Smooth muscle cell (in vitro differentiated cells): ENCODE results near the gene TMEM11. TPM values are rescaled to one million over a fixed set of nuclear protein-coding genes. Genes with fewer than 3 reads are reported as not detected.

ENCODE experiments used
- DNase-seq: peaks from one replicate; lab custom pipeline; 2025; ENCODE audit not compliant: unreplicated experiment; lab: John Stamatoyannopoulos, UW
- H2AFZ ChIP-seq: fragments of 200-600 bp; sonication (generic); 2 replicates; pipeline ENCODE4 v1.6.0; 2016; ENCODE audit warnings: antibody characterized with exemption, low read depth, mild to moderate bottlenecking
- H3F3A ChIP-seq: fragments of 200-600 bp; sonication (generic); 2 replicates; pipeline ENCODE4 v1.6.0; 2017; ENCODE audit warnings: antibody characterized with exemption, low read depth
- H3K27ac ChIP-seq: fragments of 200-600 bp; sonication (generic); 2 replicates; pipeline ENCODE4 v1.5.1; 2016; ENCODE audit warnings: low read depth, mild to moderate bottlenecking
- H3K27me3 ChIP-seq: fragments of 200-600 bp; sonication (generic); 2 replicates; pipeline ENCODE4 v1.6.1; 2016; ENCODE audit warnings: low read depth, mild to moderate bottlenecking
- H3K36me3 ChIP-seq: fragments of 200-600 bp; sonication (generic); 2 replicates; pipeline ENCODE4 v1.5.1; 2016; ENCODE audit warnings: low read depth
- H3K4me1 ChIP-seq: fragments of 200-600 bp; sonication (generic); 2 replicates; pipeline ENCODE4 v1.5.1; 2016; ENCODE audit warnings: low read depth
- H3K4me2 ChIP-seq: fragments of 200-600 bp; sonication (generic); 2 replicates; pipeline ENCODE4 v1.6.0; 2016; ENCODE audit warnings: mild to moderate bottlenecking
- H3K4me3 ChIP-seq: fragments of 200-600 bp; sonication (generic); 2 replicates; pipeline ENCODE4 v1.5.1; 2016; ENCODE audit warnings: mild to moderate bottlenecking
- H3K79me2 ChIP-seq: fragments of 200-600 bp; sonication (generic); 2 replicates; pipeline ENCODE4 v1.6.0; 2016; ENCODE audit warnings: low read depth, mild to moderate bottlenecking
- H3K9ac ChIP-seq: fragments of 200-600 bp; sonication (generic); 2 replicates; pipeline ENCODE4 v1.6.0; 2016; ENCODE audit warnings: low read depth
- H3K9me3 ChIP-seq: fragments of 200-600 bp; sonication (generic); replicated peaks from 2 replicates; pipeline ENCODE4 v1.5.1; 2016; ENCODE audit warnings: low read depth
- H4K20me1 ChIP-seq: fragments of 200-600 bp; sonication (generic); 2 replicates; pipeline ENCODE4 v1.6.0; 2016; ENCODE audit warnings: low read depth
- CTCF ChIP-seq: fragments of 200-600 bp; sonication (generic); IDR thresholded peaks from 2 replicates; pipeline ENCODE4 v1.5.1; 2017; ENCODE audit warnings: borderline replicate concordance, mild to moderate bottlenecking, antibody characterized with exemption; ENCODE audit not compliant: insufficient read depth, poor library complexity, severe bottlenecking
- WGBS: methylation state at CpG from one replicate; pipeline ENCODE4 v1.1.7; 2016; ENCODE audit warnings: low lambda C conversion rate; 5-methylcytosine and 5-hydroxymethylcytosine counted together
- polyA plus RNA-seq: library from polyadenylated mRNA; unstranded; fragments of >200 nt; fragmentation: Nextera tagmentation; extraction: Ambion mirVana; gene quantifications from 2 replicates; pipeline ENCODE4 v1.2.1, GENCODE V29; 2016
- total RNA-seq: library from RNA; depleted of rRNA; stranded (reverse); fragments of >200 nt; gene quantifications from 2 replicates; pipeline ENCODE4 v1.2.3, GENCODE V29; 2014

The TMEM11 gene
- total and polyA plus RNA-seq, 2 experiments from 2014 or later, result 24.0 to 80.3 TPM

- no peak for TF ChIP-seq CTCF
- Histone ChIP-seq H3K27me3 (no peaks in the 10 kb centered on the region), H3K79me2 (no peaks in the 10 kb centered on the region), H3K9me3 (no peaks in the 10 kb centered on the region), H3K4me1 (no peaks in the 10 kb centered on the region), H3F3A (no peaks in the 10 kb centered on the region), H2AFZ (no peak overlapping the region), H4K20me1 (peaks cover 18% of the 10 kb centered on the region), H3K27ac (no peak overlapping the region), H3K36me3 (no peaks in the 10 kb centered on the region), H3K4me3 (no peak overlapping the region), H3K4me2 (no peak overlapping the region), H3K9ac (no peak overlapping the region)
- no peak for DNase-seq
- WGBS, result 98% methylated on average over 4 of the region's 4 CpGs
These were observed 24.6 kb downstream of the TMEM11 start for GRCh38 chr17:21189361-21189760.

GRCh38 chr17:21186399-21187187 lies 27.4 kb downstream of the TMEM11 start:
- Histone ChIP-seq H3K27me3 (no peaks in the 10 kb centered on the region), H3K36me3 (no peaks in the 10 kb centered on the region), H3K27ac (no peak overlapping the region), H3K4me2 (no peak overlapping the region), H3K4me3 (no peak overlapping the region), H3K9me3 (no peaks in the 10 kb centered on the region), H3K4me1 (no peaks in the 10 kb centered on the region), H2AFZ (no peak overlapping the region), H3K79me2 (no peaks in the 10 kb centered on the region), H4K20me1 (peaks cover 2% of the 10 kb centered on the region), H3F3A (no peaks in the 10 kb centered on the region), H3K9ac (no peak overlapping the region)
- 87% methylated on average over 6 of the region's 6 CpGs for WGBS
- DNase-seq, result no peak
- no peak for TF ChIP-seq CTCF

- no peak for DNase-seq
- Histone ChIP-seq H3K36me3 (no peaks in the 10 kb centered on the region), H3K4me1 (no peaks in the 10 kb centered on the region), H3K27ac (no peak overlapping the region), H2AFZ (no peak overlapping the region), H3K4me3 (no peak overlapping the region), H3K4me2 (no peak overlapping the region), H3F3A (no peaks in the 10 kb centered on the region), H3K79me2 (no peaks in the 10 kb centered on the region), H3K9ac (no peak overlapping the region), H3K9me3 (no peaks in the 10 kb centered on the region), H4K20me1 (no peaks in the 10 kb centered on the region), H3K27me3 (no peaks in the 10 kb centered on the region)
- WGBS, result 100% methylated on average over 1 of the region's 1 CpG
- no peak for TF ChIP-seq CTCF
These were observed 28.9 kb downstream of the TMEM11 start for GRCh38 chr17:21185061-21185460.

- Histone ChIP-seq H3K79me2 (no peaks in the 10 kb centered on the region), H3K4me1 (no peaks in the 10 kb centered on the region), H3K9me3 (no peaks in the 10 kb centered on the region), H4K20me1 (no peaks in the 10 kb centered on the region), H3K9ac (no peak overlapping the region), H3K27me3 (no peaks in the 10 kb centered on the region), H3K4me2 (no peak overlapping the region), H2AFZ (no peak overlapping the region), H3K27ac (no peak overlapping the region), H3F3A (no peaks in the 10 kb centered on the region), H3K4me3 (no peak overlapping the region), H3K36me3 (no peaks in the 10 kb centered on the region)
- TF ChIP-seq CTCF, result no peak
- 94% methylated on average over 3 of the region's 3 CpGs for WGBS
- no peak for DNase-seq
These were observed 29.4 kb downstream of the TMEM11 start for GRCh38 chr17:21184570-21184969.
